HG02885 (cell line): Measurements from ENCODE around the gene IL2RA.
"Not testable (repeated sequence)": the region's sequence is repeated elsewhere in the genome, so short reads cannot be mapped to it uniquely, and the experiment has no call there.

Experiments
- ATAC-seq: cut with Tn5 transposase; IDR thresholded peaks from one replicate; pipeline ENCODE4 v1.9.1; 2021; ENCODE audit warnings: mild to moderate bottlenecking; ENCODE audit not compliant: unreplicated experiment, poor library complexity

Gene IL2RA

GRCh38 chr10:5968037-5968680, 94.0 kb downstream of the IL2RA start:
- ATAC-seq: no peak

GRCh38 chr10:5965266-5965665, 96.9 kb downstream of the IL2RA start:
- ATAC-seq: no peak

- no peak for ATAC-seq
Observed at GRCh38 chr10:5964736-5965135, 97.4 kb downstream of the IL2RA start.

GRCh38 chr10:5963591-5963990, 98.6 kb downstream of the IL2RA start:
- ATAC-seq: no peak

- ATAC-seq: no peak
Observed at GRCh38 chr10:5963071-5963470, 99.1 kb downstream of the IL2RA start.

GRCh38 chr10:5962358-5962940, 99.7 kb downstream of the IL2RA start:
- not testable (repeated sequence) for ATAC-seq

- no peak for ATAC-seq
Observed at GRCh38 chr10:5961405-5962100, 100.6 kb downstream of the IL2RA start.

GRCh38 chr10:5960973-5961275, 101.2 kb downstream of the IL2RA start:
- not testable (repeated sequence) for ATAC-seq
